ENCODE data around the gene FN3K. TPM values are rescaled to one million over a fixed set of nuclear protein-coding genes. Genes with fewer than 3 reads are reported as not detected.

Gene FN3K
- total and polyA plus RNA-seq, 3 donors from 2014 or later: 12.4 to 31.7 (median 29.7) TPM

- no peaks in the 10 kb centered on the region for H3K36me3 ChIP-seq (ENCODE audit: low read depth, missing control alignments)
- TF ChIP-seq CTCF (IDR thresholded peaks at IDR 0.05): no peak
- TF ChIP-seq POLR2A (IDR thresholded peaks at IDR 0.05): no peak
- WGBS, 2 donors: 90 to 98% methylated on average over 11 to 13 of the region's 13 CpGs
- H3K4me3 ChIP-seq: no peak overlapping the region
- H3K27me3 ChIP-seq: no peaks in the 10 kb centered on the region
- DNase-seq: no peak
- no peak overlapping the region for H3K27ac ChIP-seq
- peaks cover 12% of the 10 kb centered on the region for H3K4me1 ChIP-seq
- H3K9me3 ChIP-seq: no peaks in the 10 kb centered on the region
- intact Hi-C loops (cut with DNase I; ENCODE audit: low total_unique reads): no loop called here
These were observed 3.2 kb upstream of the FN3K start for GRCh38 chr17:82732118-82732743.

- Histone ChIP-seq H3K4me1 (peaks cover 16% of the 10 kb centered on the region), H3K9me3 (no peaks in the 10 kb centered on the region), H3K27me3 (no peaks in the 10 kb centered on the region), H3K27ac (no peak overlapping the region), H3K36me3 (ENCODE audit: low read depth, missing control alignments) (no peaks in the 10 kb centered on the region), H3K4me3 (peak overlapping the region in 1 of 2 donors; percentile 78)
- intact Hi-C loops (cut with DNase I; ENCODE audit: low total_unique reads): no loop called here
- TF ChIP-seq POLR2A (IDR thresholded peaks at IDR 0.05) (no peak), CTCF (IDR thresholded peaks at IDR 0.05) (no peak)
- 42 to 58% methylated on average over 9 to 16 of the region's 18 CpGs for WGBS, 2 donors
- DNase-seq: no peak
These were observed 1.2 kb downstream of the FN3K start for GRCh38 chr17:82736511-82737185.

- Histone ChIP-seq H3K9me3 (no peaks in the 10 kb centered on the region), H3K36me3 (ENCODE audit: low read depth, missing control alignments) (no peaks in the 10 kb centered on the region), H3K27me3 (no peaks in the 10 kb centered on the region), H3K4me3 (no peak overlapping the region), H3K27ac (peak overlapping the region in 1 of 2 donors; percentile 8), H3K4me1 (peaks cover 16% of the 10 kb centered on the region)
- no peak for TF ChIP-seq CTCF (IDR thresholded peaks at IDR 0.05)
- TF ChIP-seq POLR2A (IDR thresholded peaks at IDR 0.05): no peak
- intact Hi-C loops (cut with DNase I; ENCODE audit: low total_unique reads): no loop called here
- peak; percentile 92 for DNase-seq
- WGBS, 2 donors: 51 to 75% methylated on average over 22 to 26 of the region's 26 CpGs
These were observed 2.8 kb downstream of the FN3K start for GRCh38 chr17:82737967-82738877.

GRCh38 chr17:82740906-82741759, 5.7 kb downstream of the FN3K start:
- no peak for TF ChIP-seq CTCF (IDR thresholded peaks at IDR 0.05)
- TF ChIP-seq POLR2A (IDR thresholded peaks at IDR 0.05): no peak
- intact Hi-C loops (cut with DNase I; ENCODE audit: low total_unique reads): no loop called here

More at GRCh38 chr17:82740906-82741759, 5.7 kb downstream of the FN3K start:
- H3K27ac ChIP-seq: no peak overlapping the region
- no peak for DNase-seq
- no peaks in the 10 kb centered on the region for H3K27me3 ChIP-seq
- 92 to 98% methylated on average over 10 of the region's 10 CpGs for WGBS, 2 donors
- no peaks in the 10 kb centered on the region for H3K36me3 ChIP-seq (ENCODE audit: low read depth, missing control alignments)
- H3K9me3 ChIP-seq: no peaks in the 10 kb centered on the region
- no peak overlapping the region for H3K4me3 ChIP-seq
- H3K4me1 ChIP-seq: peaks cover 14% of the 10 kb centered on the region

All from testis (tissue), 3 donors.